NCI-H69 (cell line): ENCODE data around the gene PTPRN2.
"Not testable (repeated sequence)": the region's sequence is repeated elsewhere in the genome, so short reads cannot be mapped to it uniquely, and the experiment has no call there.

ENCODE experiments used
- DNase-seq: peaks from one replicate; lab custom pipeline; 2025; lab: John Stamatoyannopoulos, UW

Gene PTPRN2

GRCh38 chr7:158051776-158052175, 535.8 kb downstream of the PTPRN2 start:
- DNase-seq: peak; percentile 76

- DNase-seq: peak; percentile 63
Observed at GRCh38 chr7:158050978-158051651, 536.5 kb downstream of the PTPRN2 start.

- DNase-seq: no peak
Observed at GRCh38 chr7:158050441-158050977, 537.1 kb downstream of the PTPRN2 start.

GRCh38 chr7:158049271-158049670, 538.4 kb downstream of the PTPRN2 start:
- no peak for DNase-seq

- no peak for DNase-seq
Observed at GRCh38 chr7:158048569-158048968, 539.1 kb downstream of the PTPRN2 start.

- no peak for DNase-seq
Observed at GRCh38 chr7:158047391-158048059, 540.1 kb downstream of the PTPRN2 start.

GRCh38 chr7:158046246-158046645, 541.4 kb downstream of the PTPRN2 start:
- not testable (repeated sequence) for DNase-seq

GRCh38 chr7:158044482-158044823, 543.2 kb downstream of the PTPRN2 start:
- no peak for DNase-seq

- DNase-seq: peak; percentile 65
Observed at GRCh38 chr7:158043551-158044481, 543.8 kb downstream of the PTPRN2 start.

GRCh38 chr7:158042156-158042880, 545.3 kb downstream of the PTPRN2 start:
- no peak for DNase-seq

GRCh38 chr7:158040199-158040598, 547.4 kb downstream of the PTPRN2 start:
- no peak for DNase-seq

- DNase-seq: no peak
Observed at GRCh38 chr7:158039270-158039669, 548.4 kb downstream of the PTPRN2 start.

GRCh38 chr7:158037211-158037610, 550.4 kb downstream of the PTPRN2 start:
- no peak for DNase-seq

GRCh38 chr7:158035343-158035742, 552.3 kb downstream of the PTPRN2 start:
- DNase-seq: no peak

- no peak for DNase-seq
Observed at GRCh38 chr7:158034571-158034970, 553.1 kb downstream of the PTPRN2 start.

- DNase-seq: not testable (repeated sequence)
Observed at GRCh38 chr7:158033925-158034324, 553.7 kb downstream of the PTPRN2 start.

- DNase-seq: no peak
Observed at GRCh38 chr7:158033196-158033595, 554.4 kb downstream of the PTPRN2 start.

GRCh38 chr7:158032561-158033115, 555.0 kb downstream of the PTPRN2 start:
- no peak for DNase-seq

GRCh38 chr7:158031867-158032308, 555.7 kb downstream of the PTPRN2 start:
- no peak for DNase-seq

- DNase-seq: no peak
Observed at GRCh38 chr7:158030566-158030965, 557.1 kb downstream of the PTPRN2 start.

GRCh38 chr7:158030071-158030470, 557.6 kb downstream of the PTPRN2 start:
- no peak for DNase-seq
